22Rv1 (cell line): ENCODE measurements around the gene NKIRAS2.

Experiments
- H3K27ac ChIP-seq: fragments of 450-650 bp; 2 replicates; pipeline ENCODE4 v1.5.1; 2017
- CTCF ChIP-seq: fragments of 450-650 bp; IDR thresholded peaks from 2 replicates; pipeline ENCODE4 v1.5.1; 2017; ENCODE audit warnings: mild to moderate bottlenecking
- ZFX ChIP-seq: fragments of 450-650 bp; IDR thresholded peaks from 2 replicates; pipeline ENCODE4 v1.6.1; 2017; ENCODE audit warnings: antibody characterized with exemption, borderline replicate concordance

Gene NKIRAS2

GRCh38 chr17:41985919-41986318 is 34.0 kb upstream of the NKIRAS2 start:
- TF ChIP-seq CTCF, result no peak
- no peak for TF ChIP-seq ZFX
- H3K27ac ChIP-seq, result no peak overlapping the region

- TF ChIP-seq CTCF (no peak), ZFX (no peak)
- no peak overlapping the region for H3K27ac ChIP-seq
These were observed 33.3 kb upstream of the NKIRAS2 start for GRCh38 chr17:41986634-41987033.

GRCh38 chr17:41987642-41988041 is 32.2 kb upstream of the NKIRAS2 start:
- H3K27ac ChIP-seq, result no peak overlapping the region
- no peak for TF ChIP-seq ZFX
- TF ChIP-seq CTCF, result no peak

GRCh38 chr17:41988418-41988817 is 31.5 kb upstream of the NKIRAS2 start:
- TF ChIP-seq CTCF (no peak), ZFX (no peak)
- H3K27ac ChIP-seq, result 0 out of 2 replicates have a peak overlapping the region, but pooled peaks have one; percentile 53

GRCh38 chr17:41989702-41990419 is 30.0 kb upstream of the NKIRAS2 start:
- H3K27ac ChIP-seq, result peak overlapping the region; percentile 53
- TF ChIP-seq ZFX (no peak), CTCF (no peak)

GRCh38 chr17:41992576-41992975 is 27.3 kb upstream of the NKIRAS2 start:
- TF ChIP-seq ZFX, result no peak
- TF ChIP-seq CTCF, result no peak
- no peak overlapping the region for H3K27ac ChIP-seq

GRCh38 chr17:41996855-41997164 is 23.1 kb upstream of the NKIRAS2 start:
- no peak overlapping the region for H3K27ac ChIP-seq

More at GRCh38 chr17:41996855-41997164, 23.1 kb upstream of the NKIRAS2 start:
- TF ChIP-seq ZFX, result no peak
- TF ChIP-seq CTCF, result no peak
